ENCODE data around the gene GOLGA6L2.
"Not testable (repeated sequence)": the region's sequence is repeated elsewhere in the genome, so short reads cannot be mapped to it uniquely, and the experiment has no call there.

The GOLGA6L2 gene

GRCh38 chr15:23434699-23435098 is 12.3 kb downstream of the GOLGA6L2 start:
- H3K4me3 ChIP-seq (ENCODE audit: low read length); DNase-seq (ENCODE audit: low read depth, low spot score): not testable (repeated sequence)

GRCh38 chr15:23425327-23425726 is 21.7 kb downstream of the GOLGA6L2 start:
- DNase-seq (ENCODE audit: low read depth, low spot score): not testable (repeated sequence)

GRCh38 chr15:23424111-23424904 is 22.7 kb downstream of the GOLGA6L2 start:
- H3K4me3 ChIP-seq (ENCODE audit: low read length): no peak overlapping the region
- no peak for DNase-seq (ENCODE audit: low read depth, low spot score)

More at GRCh38 chr15:23425327-23425726, 21.7 kb downstream of the GOLGA6L2 start:
- not testable (repeated sequence) for H3K4me3 ChIP-seq (ENCODE audit: low read length)

- DNase-seq (ENCODE audit: low read depth, low spot score): no peak
- H3K4me3 ChIP-seq (ENCODE audit: low read length): no peak overlapping the region
Observed at GRCh38 chr15:23422946-23423708, 23.9 kb downstream of the GOLGA6L2 start.

GRCh38 chr15:23422099-23422945 is 24.7 kb downstream of the GOLGA6L2 start:
- DNase-seq (ENCODE audit: low read depth, low spot score): no peak
- H3K4me3 ChIP-seq (ENCODE audit: low read length): no peak overlapping the region

- no peak for DNase-seq (ENCODE audit: low read depth, low spot score)
- no peak overlapping the region for H3K4me3 ChIP-seq (ENCODE audit: low read length)
Observed at GRCh38 chr15:23420806-23421575, 26.1 kb downstream of the GOLGA6L2 start.

- DNase-seq (ENCODE audit: low read depth, low spot score): no peak
- no peak overlapping the region for H3K4me3 ChIP-seq (ENCODE audit: low read length)
Observed at GRCh38 chr15:23416349-23417276, 30.4 kb downstream of the GOLGA6L2 start.

- H3K4me3 ChIP-seq (ENCODE audit: low read length); DNase-seq (ENCODE audit: low read depth, low spot score): not testable (repeated sequence)
Observed at GRCh38 chr15:23415866-23416265, 31.2 kb downstream of the GOLGA6L2 start.

GRCh38 chr15:23415321-23415865 is 31.6 kb downstream of the GOLGA6L2 start:
- H3K4me3 ChIP-seq (ENCODE audit: low read length): no peak overlapping the region
- DNase-seq (ENCODE audit: low read depth, low spot score): no peak

GRCh38 chr15:23412881-23413600 is 34.0 kb downstream of the GOLGA6L2 start:
- DNase-seq (ENCODE audit: low read depth, low spot score); H3K4me3 ChIP-seq (ENCODE audit: low read length): not testable (repeated sequence)

GRCh38 chr15:23411841-23412240 is 35.2 kb downstream of the GOLGA6L2 start:
- DNase-seq (ENCODE audit: low read depth, low spot score): no peak
- no peak overlapping the region for H3K4me3 ChIP-seq (ENCODE audit: low read length)

GRCh38 chr15:23403550-23403949 is 43.5 kb downstream of the GOLGA6L2 start:
- H3K4me3 ChIP-seq (ENCODE audit: low read length): no peak overlapping the region
- no peak for DNase-seq (ENCODE audit: low read depth, low spot score)

- no peak overlapping the region for H3K4me3 ChIP-seq (ENCODE audit: low read length)
- DNase-seq (ENCODE audit: low read depth, low spot score): no peak
Observed at GRCh38 chr15:23402544-23402943, 44.5 kb downstream of the GOLGA6L2 start.

- DNase-seq (ENCODE audit: low read depth, low spot score): no peak
Observed at GRCh38 chr15:23402140-23402539, 44.9 kb downstream of the GOLGA6L2 start.

GRCh38 chr15:23401627-23402026 is 45.4 kb downstream of the GOLGA6L2 start:
- no peak for DNase-seq (ENCODE audit: low read depth, low spot score)
- no peak overlapping the region for H3K4me3 ChIP-seq (ENCODE audit: low read length)

More at GRCh38 chr15:23402140-23402539, 44.9 kb downstream of the GOLGA6L2 start:
- H3K4me3 ChIP-seq (ENCODE audit: low read length): no peak overlapping the region

- DNase-seq (ENCODE audit: low read depth, low spot score); H3K4me3 ChIP-seq (ENCODE audit: low read length): not testable (repeated sequence)
Observed at GRCh38 chr15:23399207-23399606, 47.8 kb downstream of the GOLGA6L2 start.

- not testable (repeated sequence) for DNase-seq (ENCODE audit: low read depth, low spot score); H3K4me3 ChIP-seq (ENCODE audit: low read length)
Observed at GRCh38 chr15:23398357-23398756, 48.7 kb downstream of the GOLGA6L2 start.
